ENCODE data around the gene KNSTRN.

The KNSTRN gene

DNA sequence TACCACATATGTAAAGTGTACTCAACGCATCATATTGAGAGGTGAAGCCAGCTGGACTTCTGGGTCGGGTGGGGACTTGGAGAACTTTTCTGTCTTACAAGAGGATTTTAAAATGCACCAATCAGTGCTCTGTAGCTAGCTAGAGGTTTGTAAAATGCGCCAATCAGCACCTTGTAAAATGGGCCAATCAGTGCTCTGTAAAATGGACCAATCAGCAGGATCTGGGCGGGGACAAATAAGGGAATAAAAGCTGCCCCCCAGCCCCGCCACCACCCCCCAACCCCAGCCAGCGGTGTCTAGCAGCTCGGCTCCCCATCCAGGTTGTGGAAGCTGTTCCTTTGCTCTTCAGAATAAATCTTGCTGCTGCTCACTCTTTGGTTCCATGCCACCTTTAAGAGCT lies 16.8 kb downstream of the KNSTRN start:
- no peak for DNase-seq

DNA sequence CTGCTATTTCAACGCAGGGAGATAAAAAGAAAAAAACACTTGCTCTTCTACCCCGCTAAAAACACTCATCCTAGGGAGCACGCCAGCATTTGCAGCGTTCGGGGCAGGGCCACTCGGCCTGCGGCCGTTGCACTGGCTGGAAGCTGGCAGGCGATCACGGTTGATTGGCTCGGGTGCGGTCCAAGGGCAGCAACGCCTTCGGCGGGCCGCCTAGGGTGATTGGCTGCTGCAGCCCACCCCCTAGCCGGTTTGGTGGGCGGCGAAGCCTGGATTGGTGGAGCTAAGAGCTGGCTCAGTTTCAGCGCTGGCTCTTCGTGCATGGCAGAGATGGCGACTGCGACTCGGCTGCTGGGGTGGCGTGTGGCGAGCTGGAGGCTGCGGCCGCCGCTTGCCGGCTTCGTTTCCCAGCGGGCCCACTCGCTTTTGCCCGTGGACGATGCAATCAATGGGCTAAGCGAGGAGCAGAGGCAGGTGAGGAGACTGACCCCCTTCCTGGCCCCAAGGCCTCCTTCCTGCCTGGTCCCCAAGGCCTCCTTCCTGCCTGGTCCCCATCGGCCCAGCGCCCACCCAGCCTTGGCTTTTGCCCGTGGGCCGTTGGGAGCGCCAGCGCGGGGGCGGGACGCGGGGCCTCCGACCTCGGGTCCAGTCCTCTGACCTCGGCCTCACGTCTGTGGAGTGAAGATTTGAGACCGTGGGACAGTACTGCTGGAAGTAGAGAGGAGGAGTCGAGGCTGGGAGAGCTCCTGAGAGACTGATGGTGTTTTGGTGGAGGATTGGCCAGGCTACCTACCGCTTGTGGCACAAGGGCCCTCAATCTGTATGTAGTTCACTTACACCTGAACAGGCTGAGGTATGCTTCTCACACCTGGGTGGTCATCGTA lies 23.2 kb downstream of the KNSTRN start, which contains the start of gene IVD:
Gene IVD, plus strand, starts transcription at position 295 of the 881 bp plus-strand sequence. Its CDS starts 33 bp downstream, at position 328.
- DNase-seq: peak; percentile 57 to 74

DNA sequence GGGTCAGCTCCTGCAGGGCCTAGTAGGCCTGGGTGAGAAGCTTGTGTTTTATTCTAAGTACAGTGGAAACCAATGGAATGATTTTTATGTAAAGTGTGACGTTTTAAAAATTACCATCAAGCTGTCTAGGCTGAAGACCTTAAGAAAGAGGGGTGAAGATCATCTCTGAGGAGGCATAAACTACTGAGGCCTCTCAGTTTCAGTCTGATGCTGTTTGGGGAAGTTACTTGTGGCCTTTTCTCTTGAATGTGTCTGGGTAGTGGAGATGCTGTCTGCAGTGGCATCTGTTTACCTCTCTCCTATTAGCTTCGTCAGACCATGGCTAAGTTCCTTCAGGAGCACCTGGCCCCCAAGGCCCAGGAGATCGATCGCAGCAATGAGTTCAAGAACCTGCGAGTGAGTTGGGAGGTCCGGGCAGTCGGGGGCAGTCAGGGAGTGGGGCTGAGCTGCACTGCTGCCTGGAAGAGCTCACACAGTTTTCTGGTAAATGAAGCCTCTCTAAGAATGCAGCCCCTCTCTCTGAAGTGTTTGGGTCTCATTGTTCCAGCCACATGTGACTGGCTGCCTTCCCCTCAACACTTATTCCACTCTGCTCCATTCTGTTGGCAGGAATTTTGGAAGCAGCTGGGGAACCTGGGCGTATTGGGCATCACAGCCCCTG lies 24.9 kb downstream of the KNSTRN start:
- DNase-seq: no peak

DNA sequence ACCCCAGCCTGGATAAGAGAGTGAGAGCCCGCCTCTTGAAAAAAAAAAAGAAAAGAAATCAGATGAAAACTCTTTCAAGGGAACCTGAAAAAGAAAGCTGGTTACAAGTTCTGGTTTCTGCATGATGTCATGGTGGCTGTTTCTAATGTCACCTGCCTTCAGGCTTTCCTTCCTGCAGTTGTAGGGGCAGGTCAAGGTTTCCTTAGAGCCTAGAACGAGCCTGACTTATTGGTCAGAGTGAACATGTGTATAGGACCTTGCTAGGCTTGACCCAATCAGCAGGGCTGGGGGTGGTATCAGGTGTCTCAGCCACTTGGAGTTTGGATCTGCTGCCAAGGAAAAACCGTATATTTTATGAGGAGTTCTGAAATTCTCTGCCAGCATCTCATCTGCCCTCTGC lies 26.8 kb downstream of the KNSTRN start:
- no peak for DNase-seq

DNA sequence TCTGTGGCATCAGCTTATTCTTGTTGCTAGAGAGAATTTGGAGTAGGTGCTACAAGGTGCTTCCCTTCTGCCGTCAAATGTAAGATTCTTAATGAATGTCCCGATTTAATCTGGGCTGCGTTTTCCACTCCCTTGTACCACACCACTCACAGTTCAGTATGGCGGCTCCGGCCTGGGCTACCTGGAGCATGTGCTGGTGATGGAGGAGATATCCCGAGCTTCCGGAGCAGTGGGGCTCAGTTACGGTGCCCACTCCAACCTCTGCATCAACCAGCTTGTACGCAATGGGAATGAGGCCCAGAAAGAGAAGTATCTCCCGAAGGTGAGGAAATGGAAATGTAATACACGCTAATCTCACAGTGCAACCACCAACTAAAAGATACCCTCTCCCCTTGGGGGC lies 28.0 kb downstream of the KNSTRN start:
- no peak for DNase-seq

DNA sequence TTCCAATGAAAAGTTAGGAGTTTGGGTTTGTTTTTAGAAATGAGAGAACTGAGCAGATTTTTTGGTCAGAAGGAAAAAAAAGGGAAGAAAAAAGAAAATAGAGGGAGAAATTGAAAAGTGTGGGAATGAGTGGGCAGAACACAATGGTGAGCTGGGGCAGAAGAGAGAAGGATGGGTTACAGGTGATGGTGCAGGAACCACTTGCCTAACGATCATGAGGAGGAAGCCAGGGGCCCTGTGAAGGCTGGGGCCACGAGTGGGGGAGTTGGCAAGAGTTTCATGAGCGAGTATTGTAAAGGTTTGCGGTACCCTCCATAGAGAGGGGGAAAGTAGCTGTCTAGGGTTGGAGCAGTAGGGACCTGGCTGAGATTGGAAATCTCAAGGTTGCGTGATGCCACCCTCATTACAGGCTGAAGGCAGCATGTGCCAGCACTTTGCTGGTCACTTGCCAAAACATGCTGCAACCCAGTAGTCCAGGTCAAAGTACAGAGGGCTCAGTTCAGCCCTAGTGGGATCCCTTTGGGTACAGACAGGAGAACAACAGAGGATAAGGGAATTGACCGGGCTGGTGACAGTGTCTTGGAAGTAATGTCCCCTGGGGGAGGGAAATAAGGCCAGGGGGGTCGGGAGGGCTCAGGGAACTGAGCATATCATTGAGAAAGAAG lies 29.7 kb downstream of the KNSTRN start:
- DNase-seq: no peak

DNA sequence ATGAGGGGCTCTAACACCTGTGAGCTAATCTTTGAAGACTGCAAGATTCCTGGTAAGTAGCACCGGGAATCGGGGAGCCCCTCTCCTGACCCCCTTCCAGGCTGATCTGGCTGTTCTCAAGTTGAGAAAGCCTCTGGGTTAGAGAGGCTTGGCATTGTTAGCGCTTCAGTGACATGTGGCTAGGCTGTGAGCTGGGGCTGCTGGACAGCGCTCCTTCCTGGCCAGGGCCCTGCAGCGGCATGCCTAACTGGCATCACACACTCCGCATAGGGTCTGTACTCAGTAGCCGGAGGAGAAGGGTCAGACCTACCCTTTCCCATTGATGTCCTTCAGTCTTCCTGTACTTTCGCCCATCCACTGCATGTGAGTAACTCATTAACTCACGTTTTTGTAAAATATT lies 30.5 kb downstream of the KNSTRN start:
- no peak for DNase-seq

DNA sequence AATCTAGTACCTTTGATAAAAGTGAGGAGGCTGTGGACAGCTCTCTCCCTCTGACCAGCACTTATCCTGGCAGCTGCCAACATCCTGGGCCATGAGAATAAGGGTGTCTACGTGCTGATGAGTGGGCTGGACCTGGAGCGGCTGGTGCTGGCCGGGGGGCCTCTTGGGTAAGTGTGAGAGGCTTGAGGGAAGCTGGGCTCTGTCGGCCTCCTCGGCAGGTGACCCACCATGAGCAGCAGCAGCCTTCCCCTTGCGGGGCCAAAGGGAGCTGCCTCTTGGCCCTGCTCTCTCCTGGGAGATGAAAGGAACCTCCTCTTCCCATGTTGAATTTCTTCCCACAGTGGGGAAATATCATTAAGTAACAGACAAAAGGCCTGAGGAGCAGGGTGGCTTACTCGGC lies 32.3 kb downstream of the KNSTRN start:
- no peak for DNase-seq

DNA sequence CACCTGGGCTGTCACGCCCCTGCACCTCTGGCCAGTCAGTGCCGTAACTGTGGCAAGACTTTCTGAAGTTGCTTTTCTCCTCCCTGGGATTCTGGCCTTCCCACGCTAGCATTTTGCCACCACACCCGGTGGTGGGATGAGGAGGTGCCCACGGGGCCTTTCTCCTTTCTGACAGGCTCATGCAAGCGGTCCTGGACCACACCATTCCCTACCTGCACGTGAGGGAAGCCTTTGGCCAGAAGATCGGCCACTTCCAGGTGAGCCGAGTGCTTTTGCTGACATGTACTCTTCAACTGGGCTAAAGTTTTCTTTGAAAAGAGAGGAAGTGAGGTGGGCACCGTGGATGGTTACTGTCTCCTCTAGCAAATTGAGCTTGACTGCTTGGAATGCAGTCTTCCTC lies 32.7 kb downstream of the KNSTRN start:
- no peak for DNase-seq

DNA sequence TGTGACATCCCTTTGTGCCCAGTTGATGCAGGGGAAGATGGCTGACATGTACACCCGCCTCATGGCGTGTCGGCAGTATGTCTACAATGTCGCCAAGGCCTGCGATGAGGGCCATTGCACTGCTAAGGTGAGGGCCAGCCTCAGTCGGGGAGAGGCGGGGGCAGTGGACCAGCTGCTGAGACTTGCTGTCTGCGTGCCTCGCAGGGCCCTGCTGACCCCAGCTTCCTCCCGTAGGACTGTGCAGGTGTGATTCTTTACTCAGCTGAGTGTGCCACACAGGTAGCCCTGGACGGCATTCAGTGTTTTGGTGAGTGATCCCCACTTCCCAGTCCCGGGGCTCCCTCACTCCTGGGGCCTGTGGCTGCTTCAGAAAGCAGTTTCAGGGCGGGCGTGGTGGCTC lies 33.5 kb downstream of the KNSTRN start:
- DNase-seq: no peak

DNA sequence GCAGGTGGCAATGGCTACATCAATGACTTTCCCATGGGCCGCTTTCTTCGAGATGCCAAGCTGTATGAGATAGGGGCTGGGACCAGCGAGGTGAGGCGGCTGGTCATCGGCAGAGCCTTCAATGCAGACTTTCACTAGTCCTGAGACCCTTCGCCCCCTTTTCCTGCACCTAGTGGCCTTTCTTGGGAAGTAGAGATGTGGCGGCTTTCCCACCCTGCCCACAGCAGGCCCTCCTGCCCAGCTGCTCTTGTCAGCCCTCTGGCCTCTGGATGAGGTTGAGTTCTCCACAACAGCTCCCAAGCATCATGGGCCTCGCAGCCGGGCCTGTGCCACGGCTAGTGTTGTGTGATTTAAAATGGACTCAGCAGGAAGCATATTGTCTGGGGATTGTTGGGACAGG lies 35.6 kb downstream of the KNSTRN start:
- DNase-seq: no peak

DNA sequence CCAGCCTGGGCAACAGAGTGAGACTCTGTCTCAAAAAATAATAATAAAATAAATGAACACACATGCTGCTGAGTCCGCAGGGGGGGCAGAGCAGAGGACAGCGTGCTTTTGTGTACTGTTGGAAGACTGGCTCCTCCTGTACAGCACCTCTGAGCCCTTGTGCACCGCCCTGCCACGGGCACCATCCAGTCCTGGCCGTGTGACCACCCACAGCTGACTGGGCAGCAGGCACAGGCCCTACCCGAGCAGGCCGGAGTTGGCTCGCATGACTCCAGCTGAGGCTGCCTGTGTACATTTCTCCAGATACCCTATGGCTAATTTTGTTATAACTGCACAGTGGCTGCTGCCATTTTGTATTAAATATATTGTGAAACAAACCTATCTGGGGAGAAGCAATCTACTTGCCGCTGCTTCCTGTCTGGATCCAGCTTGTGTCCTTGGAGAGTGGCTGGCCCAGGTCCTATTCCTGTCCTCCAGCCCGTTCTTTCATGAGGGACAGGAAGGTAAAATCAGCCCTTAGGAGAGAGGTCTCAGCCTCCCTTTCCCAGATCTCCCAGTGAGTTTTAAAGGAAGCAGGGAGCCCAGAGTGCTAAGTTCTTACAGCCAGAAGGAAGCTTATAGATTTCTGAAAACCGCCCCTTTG lies 37.7 kb downstream of the KNSTRN start:
- no peak for DNase-seq

DNA sequence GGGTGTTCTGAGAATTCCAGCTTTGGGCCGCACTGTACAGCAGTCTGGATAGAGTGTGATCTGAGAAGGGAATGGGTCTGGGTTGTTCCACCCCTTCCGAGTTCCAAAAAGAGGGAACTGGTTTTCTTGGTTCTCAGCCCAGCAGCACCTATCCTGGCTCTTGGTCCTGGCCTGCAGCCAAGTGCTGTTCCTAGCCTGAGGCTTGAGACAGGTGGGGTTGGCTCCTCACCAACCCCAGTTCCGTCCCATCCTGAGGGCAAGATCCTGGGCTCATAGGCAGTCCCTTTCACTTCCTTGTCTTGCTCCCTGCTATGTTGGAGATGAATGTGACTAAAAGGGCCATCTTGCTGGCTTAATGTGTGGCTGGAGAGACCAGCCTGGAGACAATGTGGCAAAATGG lies 38.3 kb downstream of the KNSTRN start:
- no peak for DNase-seq

DNA sequence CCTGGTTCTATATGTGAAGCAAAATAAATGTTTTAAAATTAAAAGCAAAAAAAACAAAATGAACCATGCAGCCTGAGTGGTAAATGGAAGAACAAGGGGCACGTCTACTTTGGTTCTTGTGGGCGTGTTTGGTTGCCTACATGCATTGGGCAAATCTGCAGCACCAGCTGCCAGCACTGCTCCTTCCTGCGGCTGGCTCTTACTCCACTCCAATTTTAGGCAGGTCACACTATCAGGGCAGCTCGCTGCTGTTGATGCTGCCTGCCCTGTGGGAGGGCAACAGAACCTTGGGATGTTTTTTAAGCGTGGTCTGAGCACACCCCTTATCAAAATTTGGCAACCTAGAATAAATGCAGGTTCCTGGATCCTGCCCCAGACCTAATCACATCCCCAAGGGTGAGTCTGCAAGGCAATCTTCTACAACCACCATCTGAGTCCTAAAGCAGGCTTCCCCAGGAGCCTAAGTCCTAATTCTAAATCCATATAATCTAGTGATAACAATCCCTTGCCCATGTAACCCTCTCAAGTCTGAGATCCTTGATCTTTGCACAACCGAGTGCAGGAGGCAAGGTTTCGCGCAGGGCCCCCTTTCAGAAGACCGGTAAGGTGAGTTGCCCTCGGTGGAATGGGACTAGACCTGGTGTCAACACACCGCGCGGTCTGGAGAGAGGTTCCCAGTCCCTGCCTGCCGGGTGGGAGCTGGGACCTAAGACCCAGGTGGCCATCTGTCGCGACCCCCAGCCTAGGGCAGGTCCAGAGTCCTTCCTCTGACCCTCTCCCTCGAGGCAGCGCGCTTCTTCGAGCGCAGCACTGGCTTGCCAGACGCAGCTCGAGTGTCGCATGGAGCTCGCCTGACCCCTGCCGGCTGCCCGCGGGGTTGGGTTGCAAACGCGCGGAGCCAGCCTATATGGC lies 39.0 kb downstream of the KNSTRN start:
- peak in 1 of 2 experiments; percentile 23 for DNase-seq

DNA sequence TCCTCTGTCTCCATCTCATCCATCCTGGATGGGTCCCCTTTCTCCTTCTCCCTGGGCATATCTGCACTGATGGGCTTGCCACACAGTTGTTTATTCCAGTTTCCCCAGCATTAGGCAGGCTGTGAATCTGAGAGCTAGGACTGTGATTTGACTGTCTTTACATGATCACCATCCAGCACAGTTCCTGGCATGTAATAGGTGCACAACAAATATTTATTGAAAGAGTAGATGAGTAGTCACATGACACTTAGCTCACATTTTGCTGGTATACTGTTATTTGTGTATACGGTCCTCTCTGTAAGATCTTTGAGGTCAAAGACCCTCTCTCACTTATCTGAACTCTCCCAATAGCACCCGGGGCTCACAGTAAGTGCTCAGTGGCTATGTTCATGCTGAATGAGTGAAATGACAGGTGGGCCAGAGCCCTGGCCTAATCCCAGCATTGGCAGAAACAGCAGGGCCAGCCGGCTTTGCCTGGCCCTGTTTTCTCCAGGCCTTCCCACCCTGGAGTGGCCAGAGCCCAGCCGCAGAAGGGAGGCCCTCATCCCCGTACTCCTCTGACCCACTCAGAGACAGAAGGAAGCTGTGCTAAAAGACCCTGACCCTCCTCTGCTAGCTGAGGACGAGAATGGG lies 42.1 kb downstream of the KNSTRN start:
- DNase-seq: no peak

DNA sequence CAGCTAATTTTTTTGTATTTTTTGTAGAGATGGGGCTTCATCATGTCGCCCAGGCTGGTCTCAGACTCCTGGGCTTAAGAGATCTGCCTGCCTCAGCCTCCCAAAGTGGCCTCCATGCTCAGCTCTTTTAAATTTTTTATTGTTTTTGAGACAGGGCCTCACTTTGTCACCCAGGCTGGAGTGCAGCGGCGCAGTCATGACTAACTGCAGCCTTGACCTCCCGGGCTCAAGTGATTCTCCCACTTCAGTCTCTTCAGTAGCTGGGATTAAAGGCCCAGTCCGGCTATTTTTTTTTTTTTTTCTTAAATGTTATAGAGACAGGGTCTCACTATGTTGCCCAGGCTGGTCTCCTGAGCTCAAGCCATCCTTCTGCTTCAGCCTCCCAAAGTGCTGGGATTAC lies 43.2 kb downstream of the KNSTRN start:
- no peak for DNase-seq

DNA sequence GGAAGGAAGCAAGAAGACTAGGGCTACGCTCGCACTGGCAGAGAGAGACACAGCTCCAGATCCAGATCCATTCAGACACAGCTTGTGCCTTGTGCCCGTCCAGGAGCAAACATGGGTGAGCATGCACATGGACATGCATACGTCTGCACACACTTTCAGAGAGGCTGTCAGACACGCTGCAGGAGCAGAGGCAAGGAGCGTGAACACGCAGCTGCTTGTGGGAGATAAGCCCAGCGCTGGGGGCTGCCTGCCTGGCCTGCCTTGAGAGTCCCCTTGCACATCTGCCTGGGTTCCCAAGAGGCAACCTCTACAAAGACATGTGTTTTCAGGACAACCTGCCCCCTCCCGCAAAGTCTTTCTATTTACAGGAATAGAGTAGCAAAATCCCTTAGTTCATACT lies 44.7 kb downstream of the KNSTRN start:
- DNase-seq: no peak

DNA sequence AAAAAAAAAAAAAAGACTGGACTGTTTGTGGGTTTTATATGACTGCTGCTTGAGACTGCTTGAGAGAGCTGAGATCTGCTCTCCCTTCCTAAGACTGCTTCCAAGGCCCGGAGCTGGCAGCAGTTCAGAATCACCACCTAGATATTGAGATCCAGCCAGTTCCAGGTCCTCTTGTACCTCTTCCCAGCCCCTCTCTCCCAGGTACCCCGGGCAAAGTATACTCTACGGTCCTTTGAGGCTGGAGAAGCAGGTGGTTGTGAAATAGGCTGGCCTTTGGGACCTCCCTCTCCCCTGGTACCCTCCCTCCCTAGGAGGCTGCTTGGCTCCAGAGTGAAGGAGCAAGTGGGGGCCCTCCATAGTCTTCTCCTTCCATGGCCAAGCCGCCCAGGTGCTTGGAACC lies 45.7 kb downstream of the KNSTRN start:
- no peak for DNase-seq

DNA sequence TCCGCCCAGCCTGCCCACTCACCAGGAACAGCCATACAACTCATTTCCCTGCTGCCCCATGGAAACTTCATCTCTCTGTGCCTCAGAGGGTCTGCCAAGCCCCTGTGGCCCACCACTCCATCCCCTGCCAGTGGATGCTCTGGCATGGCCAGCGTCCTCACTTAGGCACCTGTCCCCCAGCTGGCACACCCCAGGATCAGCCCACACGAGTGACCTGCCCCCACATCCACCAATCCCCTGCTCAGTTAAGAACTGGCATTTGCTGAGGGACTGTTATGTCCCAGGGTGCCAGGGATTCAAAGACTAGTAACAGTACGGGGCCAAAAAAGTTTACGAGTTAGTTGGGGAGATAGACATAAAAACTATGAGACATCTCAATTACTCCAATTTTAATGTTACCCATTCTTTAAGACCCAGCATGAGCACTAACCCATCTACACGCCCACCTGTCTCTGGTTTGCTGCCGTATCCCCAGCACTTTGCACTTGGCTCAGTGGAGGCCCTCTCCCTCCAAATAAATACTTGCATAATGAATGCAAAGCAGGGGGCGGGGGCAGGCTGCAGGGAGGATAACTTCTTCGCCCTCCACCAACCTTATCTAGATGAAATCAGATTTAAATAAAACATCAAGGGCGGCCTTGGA lies 46.7 kb downstream of the KNSTRN start:
- DNase-seq: no peak

DNA sequence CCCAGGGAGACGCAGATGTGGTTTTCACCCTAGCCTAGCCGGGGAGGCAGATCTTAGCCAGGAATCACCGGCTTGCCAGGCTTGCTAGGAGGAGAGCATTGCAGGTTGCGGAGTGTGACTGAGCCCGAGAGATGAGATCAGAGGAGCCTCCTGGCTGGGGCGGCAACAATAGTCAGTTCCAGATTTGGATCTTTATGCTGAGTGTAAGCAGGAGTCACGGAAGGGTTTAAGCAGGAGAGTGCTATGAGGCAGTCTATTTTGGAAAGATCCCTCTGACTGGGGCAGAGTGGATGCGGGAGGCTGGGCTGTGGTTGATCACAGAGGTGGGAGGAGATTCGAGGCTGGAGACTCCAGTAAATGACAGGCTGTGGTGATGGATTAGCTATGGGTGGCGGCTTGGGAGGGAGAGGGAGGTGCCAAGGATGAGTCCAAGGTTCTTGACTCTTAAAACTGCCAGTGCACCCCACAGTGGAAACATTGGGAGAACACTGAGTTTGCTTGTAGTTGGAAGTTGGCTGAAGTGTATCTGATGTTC lies 47.8 kb downstream of the KNSTRN start:
- no peak for DNase-seq
